SK-N-SH (cell line): ENCODE measurements around the gene MAMLD1. TPM values are rescaled to one million over a fixed set of nuclear protein-coding genes. Genes with fewer than 3 reads are reported as not detected.

Source experiments
- CTCF ChIA-PET: fragments of 300-600, 350-600 bp; formaldehyde crosslinking; extraction: SDS; loops from one replicate; lab custom pipeline; 2021; lab: Yijun Ruan, JAX
- POLR2A ChIA-PET: fragments of 350-600 bp; sonication (Branson Sonifier 250); formaldehyde crosslinking; extraction: SDS; loops from one replicate; lab custom pipeline; 2020; ENCODE audit warnings: antibody characterized with exemption, inconsistent platforms; lab: Yijun Ruan, JAX
- DNase-seq: peaks from one replicate; pipeline ENCODE4 v3.0.0; 2012
- H2AFZ ChIP-seq: fragments of 200-600 bp; sonication (generic); 2 replicates; pipeline ENCODE4 v1.8.1; 2016; ENCODE audit warnings: antibody characterized with exemption, mild to moderate bottlenecking, low read depth
- H3F3A ChIP-seq: fragments of 200-600 bp; sonication (generic); replicated peaks from 2 replicates; pipeline ENCODE3; 2016; ENCODE audit warnings: antibody characterized with exemption, mild to moderate bottlenecking; ENCODE audit not compliant: insufficient read depth
- H3K27ac ChIP-seq, 2 experiments: fragments of 200-500 bp in 1 of 2; fragments of 200-600 bp in 1 of 2; sonication (Bioruptor generic) in 1 of 2; sonication (generic), shearing (Covaris generic) in 1 of 2; 2 replicates each; pipeline versions ENCODE4 v1.5.1 to v1.6.1; 2014 to 2016; ENCODE audit warnings: low read depth in 2 of 2, inconsistent platforms in 1 of 2, low read length in 1 of 2, mild to moderate bottlenecking in 1 of 2, mixed read lengths in 1 of 2
- H3K27me3 ChIP-seq: fragments of 200-600 bp; sonication (generic), shearing (Covaris generic); 2 replicates; pipeline ENCODE4 v1.6.1; 2016; ENCODE audit warnings: mixed run types; ENCODE audit not compliant: insufficient read depth
- H3K36me3 ChIP-seq, 2 experiments: fragments of 200-500 bp in 1 of 2; fragments of 200-600 bp in 1 of 2; sonication (Bioruptor generic) in 1 of 2; sonication (generic) in 1 of 2; replicated peaks in 1 of 2; 2 replicates each; pipeline versions ENCODE3 to v1.5.1; 2014 to 2016; ENCODE audit warnings: low read length in 1 of 2, mild to moderate bottlenecking in 1 of 2; ENCODE audit not compliant: insufficient read depth in 2 of 2, control insufficient read depth in 1 of 2
- H3K4me1 ChIP-seq, 2 experiments: fragments of 200-500 bp in 1 of 2; fragments of 200-600 bp in 1 of 2; sonication (Bioruptor generic) in 1 of 2; sonication (generic), shearing (Covaris generic) in 1 of 2; 2 replicates each; pipeline versions ENCODE4 v1.5.1 to v1.6.1; 2014 to 2016; ENCODE audit warnings: low read depth in 1 of 2, low read length in 1 of 2, mixed run types in 1 of 2; ENCODE audit not compliant: insufficient read depth in 2 of 2, control insufficient read depth in 1 of 2
- H3K4me2 ChIP-seq: fragments of 200-600 bp; sonication (generic), shearing (Covaris generic); 2 replicates; pipeline ENCODE4 v1.6.1; 2017; ENCODE audit warnings: mixed run types
- H3K4me3 ChIP-seq, 2 experiments: fragments of 200-500 bp in 1 of 2; fragments of 200-600 bp in 1 of 2; sonication (Bioruptor generic) in 1 of 2; sonication (generic), shearing (Covaris generic) in 1 of 2; 2 replicates each; pipeline versions ENCODE4 v1.5.1 to v1.8.1; 2014 to 2016; ENCODE audit warnings: low read depth in 2 of 2, inconsistent platforms in 1 of 2, low read length in 1 of 2, mild to moderate bottlenecking in 1 of 2, mixed read lengths in 1 of 2, moderate library complexity in 1 of 2
- H3K79me2 ChIP-seq: fragments of 200-600 bp; sonication (generic); 2 replicates; pipeline ENCODE4 v1.8.1; 2017; ENCODE audit warnings: mild to moderate bottlenecking; ENCODE audit not compliant: insufficient read depth
- H3K9ac ChIP-seq: fragments of 200-600 bp; sonication (generic); 2 replicates; pipeline ENCODE4 v1.6.1; 2017; ENCODE audit warnings: mixed run types
- H3K9me2 ChIP-seq: fragments of 200-600 bp; sonication (generic); 2 replicates; pipeline ENCODE4 v1.6.1; 2017; ENCODE audit warnings: mixed run types
- H3K9me3 ChIP-seq: fragments of 200-600 bp; sonication (generic); 2 replicates; pipeline ENCODE4 v1.6.1; 2017; ENCODE audit warnings: mixed run types, mild to moderate bottlenecking, moderate library complexity
- H4K20me1 ChIP-seq: fragments of 200-600 bp; sonication (generic); 2 replicates; pipeline ENCODE4 v1.6.1; 2017; ENCODE audit warnings: mild to moderate bottlenecking, mixed run types; ENCODE audit not compliant: insufficient read depth
- ELF1 ChIP-seq: IDR thresholded peaks from 2 replicates; pipeline ENCODE4 v1.4.0; 2012
- EP300 ChIP-seq, 2 experiments: IDR thresholded peaks; 2 replicates each; pipeline versions ENCODE4 v1.4.0 to v1.6.1; 2012; ENCODE audit warnings: borderline replicate concordance in 1 of 2, low read depth in 1 of 2, low read length in 1 of 2
- FOSL2 ChIP-seq: IDR thresholded peaks from 2 replicates; pipeline ENCODE4 v1.4.0; 2012; ENCODE audit warnings: low read depth, mild to moderate bottlenecking, moderate library complexity, borderline replicate concordance
- FOXJ3 ChIP-seq: sonication (generic); formaldehyde crosslinking; IDR thresholded peaks from 2 replicates; pipeline ENCODE4 v1.5.1; 2020; ENCODE audit warnings: mild to moderate bottlenecking, missing genetic modification reagents
- FOXM1 ChIP-seq: IDR thresholded peaks from 2 replicates; pipeline ENCODE4 v1.4.0; 2012; ENCODE audit warnings: low read depth, mild to moderate bottlenecking
- JUND ChIP-seq: IDR thresholded peaks from 2 replicates; pipeline ENCODE4 v1.4.0; 2012
- MAX ChIP-seq: IDR thresholded peaks from 2 replicates; pipeline ENCODE4 v1.4.0; 2012; ENCODE audit warnings: low read depth
- MEF2A ChIP-seq: IDR thresholded peaks from 2 replicates; pipeline ENCODE4 v1.4.0; 2012; ENCODE audit warnings: low read depth, borderline replicate concordance
- PBX3 ChIP-seq: IDR thresholded peaks from 2 replicates; pipeline ENCODE4; 2012
- REST ChIP-seq: IDR thresholded peaks from 2 replicates; pipeline ENCODE4 v1.6.1; 2012; ENCODE audit warnings: mild to moderate bottlenecking, low read depth, low read length, moderate library complexity
- TCF12 ChIP-seq: IDR thresholded peaks from 2 replicates; pipeline ENCODE4 v1.4.0; 2012
- USF1 ChIP-seq: IDR thresholded peaks from 2 replicates; pipeline ENCODE4 v1.4.0; 2012; ENCODE audit warnings: low read depth, borderline replicate concordance
- USF2 ChIP-seq: fragments of 150-350 bp; IDR thresholded peaks from 2 replicates; pipeline ENCODE4 v1.6.1; 2017; ENCODE audit warnings: antibody characterized with exemption, low read length, low read depth, borderline replicate concordance
- WGBS: methylation state at CpG from one replicate; pipeline ENCODE4 v1.1.6; 2017; ENCODE audit warnings: low lambda C conversion rate; 5-methylcytosine and 5-hydroxymethylcytosine counted together
- polyA plus RNA-seq, 3 experiments: library from polyadenylated mRNA; depleted of rRNA; stranded (reverse); fragments of >200 nt; gene quantifications; 2 replicates each; pipeline ENCODE4 v1.2.3, GENCODE V29; 2012

The MAMLD1 gene
- polyA plus RNA-seq, 1 of the 3 experiments (the other 2 are of a cell fraction) = 4.4 TPM

- Histone ChIP-seq H3K9me3 (0 out of 2 replicates have a peak, but pooled peaks cover 4% of the 10 kb centered on the region), H3K4me3 (no peak overlapping the region), H3K79me2 (no peaks in the 10 kb centered on the region), H3K36me3 (no peaks in the 10 kb centered on the region), H3K27me3 (no peaks in the 10 kb centered on the region), H2AFZ (no peak overlapping the region), H3K4me1 (peaks cover 0 to 3% of the 10 kb centered on the region in 2 experiments; a peak in 1 of 4 replicates), H3K4me2 (no peak overlapping the region), H3K9me2 (no peaks in the 10 kb centered on the region), H3F3A (no peaks in the 10 kb centered on the region), H3K9ac (no peak overlapping the region), H4K20me1 (no peaks in the 10 kb centered on the region), H3K27ac (peak overlapping the region in 1 of 2 experiments; percentile 45; a peak in 1 of 4 replicates)
- TF ChIP-seq PBX3 (peak; percentile 18), ELF1 (no peak), USF2 (no peak), TCF12 (peak; percentile 52; the same call in 1 of the 2 replicates), EP300 (IDR thresholded peaks at IDR 0.05; ENCODE audit: borderline replicate concordance in 1 of 2, low read depth in 1 of 2, low read length in 1 of 2) (0 out of 4 replicates have a peak, but pooled peaks of 1 of the 2 experiments have one; percentile 16), MEF2A (no peak), USF1 (no peak), FOXM1 (no peak), FOSL2 (peak; percentile 75), MAX (peak; percentile 74; the same call in 1 of the 2 replicates), REST (no peak), JUND (peak; percentile 76), FOXJ3 (CRISPR knock-in tag) (no peak)
- POLR2A ChIA-PET = no interaction called here
- DNase-seq = no peak
- 14% methylated on average over 3 of the region's 4 CpGs for WGBS
- CTCF ChIA-PET = no interaction called here
Measured at GRCh38 chrX:150324035-150324728, 38.9 kb upstream of the MAMLD1 start.
